Stimulated activated memory B cell treated with anti-CD40 and anti-IgM and Interleukin-4, amounts not matched to agents 10 μg/mL and 1 μg/mL and 100 μg/mL, for 72 hours (primary cell): ENCODE measurements around the gene APOBR.
"Not testable (repeated sequence)": the region's sequence is repeated elsewhere in the genome, so short reads cannot be mapped to it uniquely, and the experiment has no call there.

Source experiments
- ATAC-seq: fragments of 150-1000 bp; cut with Tn5 transposase; 2 replicates; pipeline ENCODE4 v1.10.0; 2021
- H3K27ac Mint-ChIP-seq: one replicate; pipeline ENCODE4 v1.8.0; 2022; ENCODE audit warnings: mild to moderate bottlenecking, mixed read lengths
- H3K27me3 Mint-ChIP-seq: one replicate; pipeline ENCODE4 v1.8.0; 2022; ENCODE audit warnings: mixed read lengths
- H3K36me3 Mint-ChIP-seq: one replicate; pipeline ENCODE4 v1.8.0; 2022; ENCODE audit warnings: mixed read lengths
- H3K4me1 Mint-ChIP-seq: one replicate; pipeline ENCODE4 v1.8.0; 2022; ENCODE audit warnings: mixed read lengths
- H3K4me3 Mint-ChIP-seq: one replicate; pipeline ENCODE4 v1.8.0; 2022; ENCODE audit warnings: mild to moderate bottlenecking, moderate library complexity, mixed read lengths
- H3K9me3 Mint-ChIP-seq: one replicate; pipeline ENCODE4 v1.8.0; 2022; ENCODE audit warnings: mixed read lengths

Gene APOBR

DNA sequence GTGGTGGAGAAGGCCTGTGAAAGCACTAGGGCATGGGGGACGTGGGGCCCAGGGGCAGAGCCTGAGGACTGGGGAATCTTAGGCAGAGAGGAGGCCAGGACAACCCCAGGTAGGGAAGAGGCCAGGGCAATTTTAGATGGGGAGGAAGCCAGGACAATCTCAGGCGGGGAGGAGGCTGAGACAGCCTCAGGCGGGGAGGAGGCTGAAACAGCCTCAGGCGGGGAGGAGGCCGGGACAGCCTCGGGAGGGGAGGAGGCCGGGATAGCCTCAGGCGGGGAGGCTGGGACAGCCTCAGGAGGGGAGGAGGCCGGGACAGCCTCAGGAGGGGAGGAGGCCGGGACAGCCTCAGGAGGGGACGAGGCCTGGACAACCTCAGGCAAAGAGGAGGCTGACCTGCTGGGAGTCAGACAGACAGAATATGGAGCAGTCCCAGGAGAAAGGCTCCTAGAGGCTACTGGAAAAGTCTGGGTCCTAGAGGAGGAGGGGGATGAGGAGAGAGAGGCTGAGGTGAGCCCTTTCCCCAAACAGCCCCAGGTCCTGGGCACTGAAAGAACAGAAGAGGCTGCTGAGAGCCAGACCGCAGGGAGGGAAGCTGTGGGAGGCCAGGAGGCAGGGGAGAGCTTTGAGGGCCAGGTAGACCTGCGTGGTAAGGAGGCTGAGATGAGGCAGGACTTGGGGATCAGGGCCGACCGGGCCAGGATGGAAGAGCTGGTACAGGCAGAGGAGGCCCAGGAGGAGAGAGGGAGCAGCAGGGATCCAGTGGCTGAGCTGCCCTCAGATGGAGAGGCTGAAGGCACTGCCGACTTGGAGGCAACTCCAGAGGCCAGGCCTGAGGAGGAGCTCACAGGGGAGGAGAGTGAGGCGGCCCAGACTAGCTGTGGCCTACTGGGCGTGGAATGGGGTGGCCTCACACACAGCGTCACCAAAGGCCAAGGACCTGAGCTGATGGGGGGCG lies 1.6 kb downstream of the APOBR start:
- Mint-ChIP-seq H3K9me3 (no peaks in the 10 kb centered on the region), H3K4me1 (peaks cover 54% of the 10 kb centered on the region), H3K27ac (peak overlapping the region; percentile 100), H3K27me3 (no peaks in the 10 kb centered on the region), H3K4me3 (no peak overlapping the region), H3K36me3 (no peaks in the 10 kb centered on the region)
- no peak for ATAC-seq

DNA sequence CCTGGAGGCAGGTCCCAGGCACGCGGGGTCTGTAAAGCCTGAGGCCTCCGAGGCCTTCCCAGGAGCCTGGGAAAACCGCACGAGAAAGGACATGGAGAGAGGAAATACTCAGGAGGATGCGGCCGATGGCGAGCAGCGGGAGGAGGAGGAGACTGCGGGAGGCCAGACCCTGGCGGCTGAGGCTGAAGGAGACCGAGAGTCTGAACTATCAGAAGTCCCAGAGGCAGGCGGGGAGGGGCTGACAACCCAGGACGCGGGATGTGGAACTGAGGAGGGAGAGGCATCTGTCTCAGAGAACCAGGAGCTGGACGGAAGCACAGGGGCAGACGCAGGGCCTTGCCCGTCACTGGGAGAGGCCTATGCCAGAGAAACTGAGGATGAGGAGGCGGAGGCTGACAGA lies 2.4 kb downstream of the APOBR start:
- peak overlapping the region; percentile 100 for H3K27ac Mint-ChIP-seq
- H3K27me3 Mint-ChIP-seq, result no peaks in the 10 kb centered on the region
- peaks cover 49% of the 10 kb centered on the region for H3K4me1 Mint-ChIP-seq
- H3K36me3 Mint-ChIP-seq, result no peaks in the 10 kb centered on the region
- H3K4me3 Mint-ChIP-seq, result no peak overlapping the region
- ATAC-seq, result no peak
- no peaks in the 10 kb centered on the region for H3K9me3 Mint-ChIP-seq

DNA sequence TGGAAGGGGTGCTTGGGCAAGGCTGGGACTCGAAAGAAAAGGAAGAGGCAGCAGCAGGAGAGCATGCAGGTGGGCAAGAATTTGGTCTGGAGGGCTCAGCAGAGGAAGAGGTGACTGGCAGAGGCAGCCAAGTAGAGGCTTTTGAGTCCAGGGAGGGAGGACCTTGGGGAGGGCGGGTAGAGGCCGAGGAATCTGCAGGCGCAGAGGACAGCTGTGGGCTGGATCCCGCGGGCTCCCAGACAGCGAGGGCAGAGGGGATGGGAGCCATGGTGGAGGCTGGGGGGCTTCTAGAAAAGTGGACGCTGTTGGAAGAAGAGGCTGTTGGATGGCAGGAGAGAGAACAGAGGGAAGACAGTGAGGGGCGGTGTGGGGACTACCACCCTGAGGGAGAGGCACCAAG lies 2.9 kb downstream of the APOBR start:
- Mint-ChIP-seq H3K27ac (no peak overlapping the region), H3K36me3 (no peaks in the 10 kb centered on the region), H3K9me3 (no peaks in the 10 kb centered on the region), H3K4me3 (no peak overlapping the region), H3K4me1 (peaks cover 49% of the 10 kb centered on the region), H3K27me3 (no peaks in the 10 kb centered on the region)
- no peak for ATAC-seq

DNA sequence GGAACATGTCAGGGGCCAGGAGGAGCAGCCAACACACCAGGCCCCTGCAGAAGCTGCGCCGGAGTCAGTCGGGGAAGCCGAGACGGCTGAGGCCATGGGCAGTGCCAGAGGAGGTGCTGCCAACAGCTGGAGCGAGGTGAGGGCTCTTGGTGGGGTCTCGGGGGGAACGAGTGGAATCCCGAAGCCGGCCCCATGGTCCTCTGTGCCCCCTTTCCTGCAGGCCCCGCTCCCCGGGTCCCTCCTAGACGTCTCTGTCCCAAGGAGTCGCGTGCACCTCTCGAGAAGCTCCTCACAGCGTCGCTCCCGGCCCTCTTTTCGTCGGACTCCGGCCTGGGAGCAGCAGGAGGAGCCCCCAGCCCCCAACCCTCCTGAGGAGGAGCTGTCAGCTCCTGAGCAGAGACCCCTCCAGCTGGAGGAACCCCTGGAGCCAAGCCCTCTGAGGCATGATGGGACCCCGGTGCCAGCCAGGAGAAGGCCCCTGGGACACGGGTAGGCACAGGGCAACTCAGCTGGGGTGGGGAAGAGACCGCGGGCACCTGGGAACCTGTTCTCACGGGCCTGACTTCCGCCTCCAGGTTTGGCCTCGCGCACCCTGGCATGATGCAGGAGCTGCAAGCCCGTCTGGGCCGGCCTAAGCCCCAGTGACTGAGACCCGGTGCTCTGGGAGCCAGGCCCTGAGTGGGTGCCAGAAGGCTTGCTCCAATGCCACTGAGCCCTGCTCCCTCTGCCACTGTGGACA lies 3.6 kb downstream of the APOBR start:
- no peaks in the 10 kb centered on the region for H3K27me3 Mint-ChIP-seq
- no peak overlapping the region for H3K27ac Mint-ChIP-seq
- peaks cover 48% of the 10 kb centered on the region for H3K4me1 Mint-ChIP-seq
- no peaks in the 10 kb centered on the region for H3K9me3 Mint-ChIP-seq
- no peak for ATAC-seq
- no peaks in the 10 kb centered on the region for H3K36me3 Mint-ChIP-seq
- no peak overlapping the region for H3K4me3 Mint-ChIP-seq

DNA sequence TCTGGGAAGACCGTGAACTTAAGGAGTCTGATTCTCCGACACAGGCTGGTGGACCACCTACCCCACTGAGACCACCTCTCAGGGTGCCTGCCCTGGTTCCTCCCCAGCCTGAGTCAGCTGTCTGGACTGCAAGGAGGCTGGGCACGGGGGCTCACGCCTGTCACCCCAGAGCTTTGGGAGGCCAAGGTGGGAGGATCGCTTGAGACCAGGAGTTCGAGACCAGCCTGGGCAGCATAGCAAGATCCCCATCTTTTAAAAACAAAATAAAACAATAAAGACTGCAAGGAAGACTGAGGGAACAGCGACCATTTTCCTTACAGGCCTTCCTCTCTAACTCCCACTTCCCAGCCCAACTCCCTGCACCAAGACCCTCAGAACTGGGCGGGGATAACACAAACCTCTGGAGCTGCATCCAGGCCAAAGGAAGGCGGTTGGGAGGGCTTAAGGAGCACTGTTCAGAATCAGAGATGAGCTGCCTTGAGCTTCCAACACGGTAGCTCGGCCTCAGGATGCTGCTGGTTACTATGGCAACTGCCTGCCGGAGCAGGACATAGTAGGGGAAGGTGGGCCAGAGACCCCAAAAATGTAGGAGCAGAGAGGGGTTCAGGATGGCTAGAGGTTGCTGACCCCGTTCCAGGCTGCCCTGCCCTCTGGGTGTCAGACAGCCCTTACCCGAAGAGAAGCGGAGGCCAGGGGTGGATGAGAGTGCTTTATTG lies 4.4 kb downstream of the APOBR start:
- no peaks in the 10 kb centered on the region for H3K36me3 Mint-ChIP-seq
- no peak overlapping the region for H3K27ac Mint-ChIP-seq
- no peak overlapping the region for H3K4me3 Mint-ChIP-seq
- peaks cover 40% of the 10 kb centered on the region for H3K4me1 Mint-ChIP-seq
- ATAC-seq, result no peak
- no peaks in the 10 kb centered on the region for H3K27me3 Mint-ChIP-seq
- H3K9me3 Mint-ChIP-seq, result no peaks in the 10 kb centered on the region

DNA sequence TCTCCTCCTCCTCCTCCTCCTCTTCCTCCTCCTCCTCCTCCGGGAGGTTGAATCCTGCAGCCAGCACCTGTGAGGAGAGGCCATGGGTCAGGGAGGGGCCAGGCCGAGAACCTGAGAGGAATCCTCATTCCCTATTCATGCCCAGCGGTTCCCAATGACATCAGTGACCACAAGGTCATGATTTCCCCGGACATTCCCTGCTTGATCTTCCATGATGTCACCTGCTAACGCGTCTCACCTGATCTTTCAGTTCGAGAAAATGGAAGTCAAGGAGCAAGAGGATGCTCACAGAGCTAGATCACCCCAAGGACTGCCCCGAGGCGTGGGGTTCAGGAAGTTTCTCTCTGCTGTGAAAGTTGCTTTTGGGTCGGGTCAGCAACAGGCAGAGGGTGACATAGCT lies 5.4 kb downstream of the APOBR start:
- no peaks in the 10 kb centered on the region for H3K36me3 Mint-ChIP-seq
- H3K4me3 Mint-ChIP-seq, result no peak overlapping the region
- peaks cover 30% of the 10 kb centered on the region for H3K4me1 Mint-ChIP-seq
- ATAC-seq, result no peak
- H3K27me3 Mint-ChIP-seq, result no peaks in the 10 kb centered on the region
- H3K27ac Mint-ChIP-seq, result no peak overlapping the region
- no peaks in the 10 kb centered on the region for H3K9me3 Mint-ChIP-seq

DNA sequence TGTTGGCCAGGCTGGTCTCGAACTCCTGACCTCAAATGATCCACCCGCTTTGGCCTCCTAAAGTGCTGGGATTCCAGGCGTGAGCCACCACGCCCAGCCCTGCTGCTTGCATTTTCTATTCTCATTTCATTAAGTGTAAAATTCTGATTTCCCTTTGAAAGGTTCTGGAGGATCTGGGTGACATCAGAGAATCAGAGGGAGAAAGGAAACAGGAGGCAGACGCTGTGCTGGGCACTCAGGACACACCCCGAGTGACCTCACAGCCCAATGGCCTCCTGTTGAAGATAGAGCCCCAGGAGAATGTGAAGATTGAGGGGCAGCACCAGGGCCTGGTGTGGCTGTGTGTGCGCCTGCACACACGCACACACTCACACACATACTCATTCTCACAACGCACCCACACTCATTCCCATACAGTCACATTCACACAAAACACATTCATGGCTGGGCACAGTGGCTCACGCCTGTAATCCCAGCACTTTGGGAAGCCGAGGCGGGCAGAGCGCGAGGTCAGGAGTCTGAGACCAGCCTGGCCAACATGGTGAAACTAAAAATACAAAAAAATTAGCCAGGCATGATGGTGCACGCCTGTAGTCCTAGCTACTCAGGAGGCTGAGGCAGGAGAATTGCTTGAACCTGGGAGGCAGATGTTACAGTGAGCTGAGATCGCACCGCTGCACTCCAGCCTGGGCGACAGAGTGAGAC lies 6.2 kb downstream of the APOBR start:
- not testable (repeated sequence) for ATAC-seq, H3K27me3 Mint-ChIP-seq, H3K4me3 Mint-ChIP-seq, H3K36me3 Mint-ChIP-seq, H3K27ac Mint-ChIP-seq, H3K9me3 Mint-ChIP-seq
- peaks cover 22% of the 10 kb centered on the region for H3K4me1 Mint-ChIP-seq

DNA sequence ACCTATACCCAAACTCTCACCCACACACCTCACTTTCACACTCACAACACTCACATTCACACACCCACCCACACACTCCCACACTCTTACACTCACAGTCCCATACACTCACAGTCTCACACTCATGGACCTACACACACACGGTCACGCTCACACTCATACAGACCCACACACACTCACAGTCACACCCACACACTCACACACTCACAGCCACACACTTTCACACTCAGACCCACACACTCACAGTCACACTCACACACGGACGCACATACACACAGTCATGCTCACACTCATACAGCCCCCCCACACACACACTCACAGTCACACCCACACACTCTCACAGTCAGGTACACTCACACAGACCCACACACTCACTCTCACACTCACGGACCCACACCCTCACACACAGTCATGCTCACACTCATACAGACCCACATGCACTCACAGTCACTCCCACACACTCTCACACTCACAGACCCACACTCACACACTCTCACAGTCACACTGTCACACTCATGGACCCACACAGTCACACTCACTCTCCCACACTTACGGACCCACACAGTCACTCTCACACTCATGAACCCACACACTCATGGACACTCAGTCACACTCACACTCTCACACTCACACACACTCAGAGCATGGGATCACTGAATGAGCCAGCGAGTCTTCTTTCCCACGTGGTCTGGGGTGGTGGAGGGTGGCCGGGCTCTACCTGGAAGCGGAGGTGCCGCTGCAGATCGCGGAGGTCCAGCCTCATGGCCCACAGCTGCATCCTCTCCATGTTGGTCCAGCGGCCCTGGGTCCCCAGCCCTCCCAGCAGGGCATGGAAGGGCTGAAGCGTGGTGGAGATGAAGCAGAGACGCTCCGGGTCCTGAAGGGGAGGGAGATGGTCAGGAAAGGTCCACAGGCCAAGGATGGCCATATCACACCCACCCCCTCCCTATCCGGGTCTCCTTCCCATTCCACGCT lies 7.1 kb downstream of the APOBR start:
- Mint-ChIP-seq H3K4me3 (no peak overlapping the region), H3K9me3 (no peaks in the 10 kb centered on the region), H3K27me3 (no peaks in the 10 kb centered on the region), H3K4me1 (peaks cover 20% of the 10 kb centered on the region), H3K27ac (no peak overlapping the region), H3K36me3 (no peaks in the 10 kb centered on the region)
- ATAC-seq, result no peak

DNA sequence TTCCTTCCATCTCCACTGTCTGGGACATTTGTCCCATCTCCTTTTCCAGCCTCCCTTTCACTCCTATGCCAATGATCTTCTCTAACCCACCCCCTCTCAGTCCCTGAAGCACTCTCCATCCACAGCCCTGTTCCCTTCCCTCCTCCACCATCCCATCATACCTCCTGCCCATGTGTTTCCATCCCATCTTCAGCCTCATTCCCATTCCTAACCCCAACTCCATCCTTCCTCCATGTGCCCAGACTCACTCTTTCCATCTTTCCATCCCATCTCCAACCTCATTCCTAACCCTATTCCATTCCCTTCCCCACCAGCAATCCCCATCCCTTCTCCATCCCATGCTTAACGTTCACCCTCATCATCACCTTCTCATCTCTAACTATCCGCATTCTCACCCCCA lies 7.8 kb downstream of the APOBR start:
- Mint-ChIP-seq H3K9me3 (no peaks in the 10 kb centered on the region), H3K4me1 (peaks cover 23% of the 10 kb centered on the region)

DNA sequence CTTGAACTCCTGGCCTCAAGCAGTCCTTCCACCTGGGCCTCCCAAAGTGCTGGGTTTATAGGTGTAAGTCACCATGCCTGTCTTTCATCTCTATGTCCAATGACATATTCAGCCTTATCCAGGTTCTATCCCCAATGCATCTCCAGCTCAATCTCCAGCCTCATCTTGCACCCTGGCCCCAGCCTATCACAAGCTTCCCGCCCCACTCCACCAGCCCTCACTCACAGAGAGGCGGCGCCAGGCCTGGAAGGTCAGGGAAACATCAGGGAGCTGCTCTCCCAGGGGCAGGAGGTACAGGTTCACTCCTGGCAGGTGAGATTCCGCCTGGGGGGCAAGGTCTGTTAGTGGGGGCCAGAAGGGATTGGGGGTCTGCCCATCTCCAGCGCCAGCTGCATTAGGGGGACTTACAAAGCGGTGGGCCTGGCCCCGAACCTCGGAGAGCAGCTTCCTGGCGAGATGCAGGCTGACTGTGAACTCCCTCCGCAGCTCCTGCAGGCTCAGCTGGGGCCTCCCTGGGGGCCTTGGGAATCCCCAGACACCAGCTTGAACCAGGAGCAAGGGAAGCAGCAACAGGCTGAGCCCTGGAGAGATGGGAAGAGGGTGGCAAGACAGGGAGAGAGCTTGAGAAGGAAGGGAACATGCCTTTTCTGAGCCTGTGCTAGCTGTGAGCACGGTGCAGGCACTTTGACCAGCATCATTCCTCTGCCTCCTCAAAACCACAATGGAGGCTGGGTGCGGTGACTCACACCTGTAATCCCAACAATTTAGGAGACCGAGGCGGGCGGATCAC lies 9.2 kb downstream of the APOBR start:
- ATAC-seq, result no peak
- Mint-ChIP-seq H3K27ac (no peak overlapping the region), H3K4me3 (no peak overlapping the region), H3K36me3 (no peaks in the 10 kb centered on the region), H3K4me1 (peaks cover 37% of the 10 kb centered on the region), H3K9me3 (no peaks in the 10 kb centered on the region), H3K27me3 (no peaks in the 10 kb centered on the region)

More for the DNA sequence above, 7.8 kb downstream of the APOBR start:
- Mint-ChIP-seq H3K4me3 (no peak overlapping the region), H3K36me3 (no peaks in the 10 kb centered on the region), H3K27ac (no peak overlapping the region), H3K27me3 (no peaks in the 10 kb centered on the region)
- ATAC-seq, result no peak

DNA sequence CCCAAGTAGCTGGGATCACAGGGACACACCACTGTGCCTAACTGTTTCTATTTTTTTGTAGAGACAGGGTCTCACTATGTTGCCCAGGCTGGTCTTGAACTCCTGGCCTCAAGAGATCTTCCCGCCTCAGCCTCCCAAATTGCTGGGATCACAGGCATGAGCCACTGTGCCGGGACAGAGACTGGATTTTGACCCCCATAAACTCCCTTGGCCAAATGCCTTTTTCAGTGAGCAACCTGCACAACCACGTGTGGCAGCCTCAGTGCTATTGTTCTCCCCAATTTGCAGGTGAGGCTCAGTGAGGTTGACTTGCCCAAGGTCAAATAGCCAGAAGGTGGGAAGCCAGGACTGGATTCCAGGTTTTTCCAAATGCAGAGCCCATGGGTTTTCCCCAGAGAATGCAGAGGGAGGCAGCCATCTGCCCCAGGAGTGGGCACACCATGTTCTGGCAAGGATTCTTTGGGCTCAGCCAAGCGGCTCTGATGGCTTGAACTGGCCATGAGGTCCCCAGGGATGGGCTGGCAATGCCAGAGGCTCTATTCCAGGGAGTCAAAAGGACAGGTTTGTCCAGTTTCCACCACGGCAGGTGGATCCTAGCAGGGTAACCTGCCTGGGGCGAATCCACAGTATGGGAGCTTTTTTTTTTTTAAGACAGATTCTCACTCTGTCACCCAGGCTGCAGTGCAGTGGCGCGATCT lies 10.4 kb downstream of the APOBR start:
- H3K27ac Mint-ChIP-seq, result no peak overlapping the region
- no peaks in the 10 kb centered on the region for H3K36me3 Mint-ChIP-seq
- no peak for ATAC-seq
- no peaks in the 10 kb centered on the region for H3K27me3 Mint-ChIP-seq
- H3K4me1 Mint-ChIP-seq, result peaks cover 36% of the 10 kb centered on the region
- no peak overlapping the region for H3K4me3 Mint-ChIP-seq
- H3K9me3 Mint-ChIP-seq, result no peaks in the 10 kb centered on the region

DNA sequence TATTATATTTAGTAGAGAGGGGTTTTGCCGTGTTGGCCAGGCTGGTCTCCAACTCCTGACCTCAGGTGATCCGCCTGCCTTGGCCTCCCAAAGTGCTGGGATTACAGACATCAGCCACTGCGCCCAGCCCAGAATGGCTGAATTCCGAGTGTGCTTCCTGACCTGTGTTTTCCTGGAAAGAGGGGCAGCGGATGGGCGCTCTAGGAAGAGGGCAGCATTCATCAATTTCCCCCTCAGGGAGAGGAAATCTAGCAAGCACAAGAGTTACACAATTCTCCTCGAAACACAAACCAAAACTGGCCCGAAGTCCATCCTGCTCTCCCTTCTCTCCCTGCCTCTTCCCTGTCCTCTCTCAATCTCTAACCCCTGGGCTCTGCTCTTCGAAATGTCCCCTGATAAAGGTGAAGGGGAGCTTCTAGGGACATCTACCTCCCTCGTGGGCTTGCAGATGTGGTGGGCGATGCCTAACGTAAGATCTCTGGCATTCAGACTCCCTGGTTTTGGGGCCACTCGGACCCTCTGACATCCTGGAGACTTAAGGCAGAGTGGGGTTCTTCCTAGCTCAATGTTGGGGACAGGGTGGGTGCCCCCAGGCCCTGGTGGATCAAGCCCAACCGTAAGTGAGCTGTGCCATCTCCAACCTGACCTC lies 11.2 kb downstream of the APOBR start:
- Mint-ChIP-seq H3K27me3 (peaks cover 5% of the 10 kb centered on the region), H3K27ac (no peak overlapping the region), H3K4me1 (peaks cover 28% of the 10 kb centered on the region), H3K36me3 (no peaks in the 10 kb centered on the region), H3K4me3 (no peak overlapping the region), H3K9me3 (no peaks in the 10 kb centered on the region)
- ATAC-seq, result no peak
